Type B pancreatic cell (in vitro differentiated cells): ENCODE data around the gene UBE3B. TPM values are rescaled to one million over a fixed set of nuclear protein-coding genes. Genes with fewer than 3 reads are reported as not detected.

ENCODE experiments used
- DNase-seq: peaks from one replicate; pipeline ENCODE4 v3.0.0; 2021; ENCODE audit warnings: mixed read lengths; ENCODE audit not compliant: unreplicated experiment; ENCODE audit errors: extremely low spot score
- H3K27ac Mint-ChIP-seq: 2 replicates; pipeline ENCODE4 v1.8.0; 2021; ENCODE audit warnings: mild to moderate bottlenecking, mixed read lengths
- H3K27me3 Mint-ChIP-seq: 2 replicates; pipeline ENCODE4 v1.8.0; 2021; ENCODE audit warnings: mixed read lengths
- H3K36me3 Mint-ChIP-seq: 2 replicates; pipeline ENCODE4 v1.8.0; 2021; ENCODE audit warnings: mixed read lengths
- H3K4me1 Mint-ChIP-seq: one replicate; pipeline ENCODE4 v1.8.0; 2021; ENCODE audit warnings: mixed read lengths; ENCODE audit not compliant: unreplicated experiment
- H3K4me3 Mint-ChIP-seq: 2 replicates; pipeline ENCODE4 v1.8.0; 2021; ENCODE audit warnings: mild to moderate bottlenecking, mixed read lengths
- H3K9me3 Mint-ChIP-seq: 2 replicates; pipeline ENCODE4 v1.8.0; 2021; ENCODE audit warnings: mixed read lengths
- total RNA-seq: library from RNA; stranded (reverse); gene quantifications from 2 replicates; pipeline ENCODE4 v1.2.1, GENCODE V29; 2021; ENCODE audit warnings: low replicate concordance
- TF ChIP-seq, protein P1 (sequence below): fragments of 200-600 bp; sonication (generic); conservative IDR thresholded peaks from 2 replicates; pipeline ENCODE4 v1.5.0; 2021; ENCODE audit warnings: antibody characterized with exemption, mild to moderate bottlenecking

Gene UBE3B
- total RNA-seq, 1 donor from 2014 or later = 41.3 TPM

DNA sequence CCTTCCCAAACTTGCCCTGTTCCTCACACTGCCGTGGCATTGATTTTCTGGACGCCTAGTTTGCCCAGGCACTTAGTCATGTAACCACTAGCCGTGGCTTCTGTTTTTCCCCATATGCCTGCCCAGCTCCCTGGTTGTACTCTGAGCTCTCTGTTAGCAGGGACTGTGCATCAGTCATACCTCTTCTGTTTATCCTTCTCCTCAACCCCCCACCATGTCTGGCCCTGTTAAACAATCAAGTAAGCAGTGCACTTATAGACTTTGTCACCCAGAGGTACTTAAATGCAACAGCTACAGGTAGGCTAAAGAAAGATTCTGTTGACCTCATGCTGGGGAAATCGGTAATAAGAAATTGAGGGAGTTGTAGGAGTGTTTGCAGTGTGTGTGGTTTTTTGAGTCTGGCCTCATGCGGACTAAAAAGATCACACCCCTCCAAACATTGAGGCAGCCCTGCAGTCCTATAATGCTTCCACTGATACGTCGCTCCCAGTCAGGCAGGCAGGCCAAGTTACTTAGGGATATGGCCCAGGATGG, 17.0 kb downstream of the UBE3B start:
- no peaks in the 10 kb centered on the region for H3K27me3 Mint-ChIP-seq
- TF ChIP-seq, protein P1, sequence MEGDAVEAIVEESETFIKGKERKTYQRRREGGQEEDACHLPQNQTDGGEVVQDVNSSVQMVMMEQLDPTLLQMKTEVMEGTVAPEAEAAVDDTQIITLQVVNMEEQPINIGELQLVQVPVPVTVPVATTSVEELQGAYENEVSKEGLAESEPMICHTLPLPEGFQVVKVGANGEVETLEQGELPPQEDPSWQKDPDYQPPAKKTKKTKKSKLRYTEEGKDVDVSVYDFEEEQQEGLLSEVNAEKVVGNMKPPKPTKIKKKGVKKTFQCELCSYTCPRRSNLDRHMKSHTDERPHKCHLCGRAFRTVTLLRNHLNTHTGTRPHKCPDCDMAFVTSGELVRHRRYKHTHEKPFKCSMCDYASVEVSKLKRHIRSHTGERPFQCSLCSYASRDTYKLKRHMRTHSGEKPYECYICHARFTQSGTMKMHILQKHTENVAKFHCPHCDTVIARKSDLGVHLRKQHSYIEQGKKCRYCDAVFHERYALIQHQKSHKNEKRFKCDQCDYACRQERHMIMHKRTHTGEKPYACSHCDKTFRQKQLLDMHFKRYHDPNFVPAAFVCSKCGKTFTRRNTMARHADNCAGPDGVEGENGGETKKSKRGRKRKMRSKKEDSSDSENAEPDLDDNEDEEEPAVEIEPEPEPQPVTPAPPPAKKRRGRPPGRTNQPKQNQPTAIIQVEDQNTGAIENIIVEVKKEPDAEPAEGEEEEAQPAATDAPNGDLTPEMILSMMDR = no peak
- H3K4me1 Mint-ChIP-seq = no peaks in the 10 kb centered on the region
- H3K9me3 Mint-ChIP-seq = no peaks in the 10 kb centered on the region
- no peak for DNase-seq
- H3K4me3 Mint-ChIP-seq = no peak overlapping the region
- H3K27ac Mint-ChIP-seq = no peak overlapping the region
- H3K36me3 Mint-ChIP-seq = peaks cover 39% of the 10 kb centered on the region

DNA sequence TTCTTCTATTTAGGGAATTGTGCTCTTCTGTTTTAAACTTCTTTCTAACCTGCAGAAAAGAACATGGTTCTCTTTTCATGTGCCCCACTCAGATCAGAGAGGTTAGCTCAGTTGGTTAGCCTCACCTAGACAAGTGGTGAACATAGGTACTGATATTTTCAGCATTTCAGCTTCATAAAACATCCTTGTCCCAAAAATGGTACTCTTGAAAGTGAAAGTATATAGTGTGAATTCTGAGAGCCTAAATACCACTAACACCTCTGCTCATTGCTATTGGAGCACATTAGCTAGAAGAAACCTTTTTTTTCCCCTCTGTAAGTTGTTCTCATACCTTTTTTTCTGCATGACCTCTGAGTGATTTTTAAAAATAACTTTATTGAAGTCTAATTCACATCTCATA, 17.6 kb downstream of the UBE3B start:
- Mint-ChIP-seq H3K36me3 (peaks cover 37% of the 10 kb centered on the region), H3K9me3 (no peaks in the 10 kb centered on the region), H3K4me1 (no peaks in the 10 kb centered on the region), H3K27ac (no peak overlapping the region), H3K27me3 (no peaks in the 10 kb centered on the region), H3K4me3 (no peak overlapping the region)
- no peak for DNase-seq
- TF ChIP-seq, protein P1 = no peak

DNA sequence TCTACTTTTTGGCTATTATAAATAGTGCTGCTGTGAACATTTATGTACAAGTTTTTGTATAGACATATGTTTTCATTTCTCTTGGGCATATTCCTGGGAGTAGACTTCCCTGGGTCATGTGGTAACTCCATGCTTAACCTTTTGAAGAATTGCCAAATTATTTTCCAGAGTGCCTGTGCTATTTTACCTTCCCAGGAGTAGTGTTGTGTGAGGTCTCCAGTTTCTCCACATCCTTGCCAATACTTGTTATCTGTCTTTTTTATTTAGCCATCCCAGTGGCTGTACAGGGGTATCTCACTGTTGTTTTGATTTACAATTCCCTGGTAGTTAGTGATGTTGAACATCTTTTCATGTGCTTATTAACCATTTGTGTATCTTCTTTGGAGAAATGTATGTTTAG, 18.9 kb downstream of the UBE3B start:
- Mint-ChIP-seq H3K4me1 (no peaks in the 10 kb centered on the region), H3K27me3 (no peaks in the 10 kb centered on the region)

DNA sequence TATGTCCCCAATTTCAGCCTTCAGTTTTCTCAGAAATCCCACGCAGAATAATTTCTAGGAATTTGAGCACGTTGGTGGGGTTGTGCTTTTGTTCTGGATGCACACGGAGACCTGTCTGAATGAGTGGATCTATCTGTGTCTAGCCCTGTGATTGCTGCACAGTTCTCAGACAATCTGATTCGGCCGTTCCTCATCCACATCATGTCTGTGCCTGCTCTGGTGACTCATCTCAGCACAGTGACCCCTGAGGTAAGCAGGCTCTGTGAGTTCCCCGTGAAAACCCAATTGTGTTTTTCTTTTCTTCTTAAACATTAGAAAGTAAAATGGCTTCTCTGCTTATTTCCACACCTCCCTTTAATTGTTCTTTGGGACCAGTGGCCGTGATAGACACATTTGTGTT, 20.2 kb downstream of the UBE3B start:
- Mint-ChIP-seq H3K27ac (peak overlapping the region; percentile 15), H3K9me3 (no peaks in the 10 kb centered on the region), H3K36me3 (peaks cover 33% of the 10 kb centered on the region), H3K27me3 (no peaks in the 10 kb centered on the region), H3K4me1 (no peaks in the 10 kb centered on the region), H3K4me3 (no peak overlapping the region)
- TF ChIP-seq, protein P1 = no peak
- DNase-seq = no peak

More for the DNA sequence above, 18.9 kb downstream of the UBE3B start:
- Mint-ChIP-seq H3K36me3 (peaks cover 33% of the 10 kb centered on the region), H3K9me3 (no peaks in the 10 kb centered on the region), H3K4me3 (no peak overlapping the region), H3K27ac (no peak overlapping the region)
- TF ChIP-seq, protein P1 = no peak
- no peak for DNase-seq

DNA sequence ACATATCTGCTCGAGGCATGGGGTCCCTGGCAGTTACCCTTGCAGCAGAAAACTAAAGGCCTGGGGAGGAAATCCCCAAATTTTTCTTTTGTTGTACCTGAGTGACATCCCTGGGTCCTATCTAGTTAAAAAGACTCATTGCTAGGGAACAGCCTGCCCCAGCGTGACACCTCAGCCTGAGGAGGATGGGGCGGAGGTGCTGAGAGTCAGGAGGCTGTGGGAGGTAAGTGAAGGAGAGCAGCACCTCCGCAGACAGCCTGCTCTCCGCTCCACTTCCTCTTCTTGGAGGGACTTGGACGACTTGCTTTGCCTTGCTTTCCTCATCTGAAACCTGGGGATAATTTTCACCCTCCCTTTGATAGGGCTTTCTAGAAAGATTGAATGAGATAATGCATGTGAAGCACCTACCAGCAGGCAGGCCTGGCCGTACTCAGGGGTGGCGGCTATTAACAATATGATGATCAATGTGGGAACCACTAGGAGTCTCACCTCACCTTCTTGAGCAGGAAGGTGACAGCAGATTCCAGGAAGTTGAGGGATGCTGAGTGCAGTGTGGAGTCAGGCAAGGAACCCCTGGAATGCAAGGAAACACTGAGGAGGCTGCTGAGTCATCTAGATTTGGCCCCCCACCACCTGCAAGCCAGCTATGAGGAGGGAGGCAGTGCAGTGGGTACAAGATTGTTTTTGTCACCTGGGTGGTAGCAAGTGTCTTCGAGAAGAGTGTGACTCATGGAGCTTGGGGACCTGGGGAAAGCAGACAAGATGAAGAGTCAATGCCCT, 23.2 kb downstream of the UBE3B start:
- no peaks in the 10 kb centered on the region for H3K27me3 Mint-ChIP-seq
- peaks cover 29% of the 10 kb centered on the region for H3K36me3 Mint-ChIP-seq
- H3K9me3 Mint-ChIP-seq = no peaks in the 10 kb centered on the region
- no peak overlapping the region for H3K4me3 Mint-ChIP-seq
- H3K4me1 Mint-ChIP-seq = no peaks in the 10 kb centered on the region
- TF ChIP-seq, protein P1 = no peak
- no peak for DNase-seq
- no peak overlapping the region for H3K27ac Mint-ChIP-seq
